HL-60 (cell line): ENCODE data around the gene ZSCAN12.

ENCODE experiments used
- CTCF ChIP-seq: IDR thresholded peaks from one replicate; pipeline ENCODE4 v1.5.1; 2011; ENCODE audit warnings: low read length, control low read depth, inconsistent platforms; ENCODE audit not compliant: insufficient read depth
- GABPA ChIP-seq: IDR thresholded peaks from 2 replicates; pipeline ENCODE4 v1.6.1; 2012; ENCODE audit warnings: low read depth
- POLR2AphosphoS5 ChIP-seq: IDR thresholded peaks from 2 replicates; pipeline ENCODE4 v1.6.1; 2012; ENCODE audit warnings: low read depth
- SPI1 ChIP-seq: IDR thresholded peaks from 2 replicates; pipeline ENCODE4 v1.6.1; 2012; ENCODE audit warnings: low read depth, mild to moderate bottlenecking, borderline replicate concordance
- TF ChIP-seq, protein P1 (sequence below): IDR thresholded peaks from 2 replicates; pipeline ENCODE4 v1.6.1; 2012; ENCODE audit warnings: low read depth; ENCODE audit not compliant: insufficient replicate concordance

DNA sequence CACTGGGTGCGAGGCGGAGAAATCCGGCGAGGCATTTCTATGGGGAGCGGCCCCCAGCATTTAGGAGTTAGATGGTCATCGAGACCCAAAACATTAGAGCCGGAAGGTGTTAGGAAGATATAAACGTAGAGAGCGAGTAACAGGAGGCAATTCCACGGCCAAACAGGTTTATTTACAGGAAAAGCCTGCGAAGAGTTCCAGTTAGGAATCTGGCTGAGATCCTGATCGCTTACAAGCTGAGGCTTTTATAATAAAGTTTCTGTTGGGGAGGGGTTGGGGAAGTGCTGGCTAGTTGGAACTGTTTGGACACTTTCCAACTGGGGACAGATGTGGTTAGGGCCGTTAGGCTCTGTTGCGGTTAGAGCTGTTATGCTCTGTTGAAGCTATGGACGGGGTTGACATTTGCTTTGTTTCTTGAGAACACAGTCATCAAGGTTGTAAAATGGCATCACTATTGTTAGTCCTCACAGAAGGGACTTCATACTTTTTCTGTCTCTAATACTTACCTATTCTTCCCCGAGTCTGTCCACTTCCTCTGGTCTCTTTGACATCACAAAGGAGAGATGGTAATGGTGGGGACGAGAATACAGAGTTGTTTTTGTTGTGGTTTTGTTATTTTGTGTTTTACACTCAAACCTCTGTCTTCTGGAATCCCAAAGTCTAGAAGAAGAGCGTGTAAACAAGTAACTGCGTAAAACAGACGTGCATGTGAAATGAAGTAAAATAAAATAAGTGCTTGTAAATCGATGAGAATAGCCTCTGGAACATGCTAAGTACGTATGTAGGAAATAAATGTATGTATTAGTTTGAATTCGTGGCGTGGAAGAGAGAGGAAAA, 63.0 kb downstream of the ZSCAN12 start:
- no peak for TF ChIP-seq CTCF
- TF ChIP-seq, protein P1, sequence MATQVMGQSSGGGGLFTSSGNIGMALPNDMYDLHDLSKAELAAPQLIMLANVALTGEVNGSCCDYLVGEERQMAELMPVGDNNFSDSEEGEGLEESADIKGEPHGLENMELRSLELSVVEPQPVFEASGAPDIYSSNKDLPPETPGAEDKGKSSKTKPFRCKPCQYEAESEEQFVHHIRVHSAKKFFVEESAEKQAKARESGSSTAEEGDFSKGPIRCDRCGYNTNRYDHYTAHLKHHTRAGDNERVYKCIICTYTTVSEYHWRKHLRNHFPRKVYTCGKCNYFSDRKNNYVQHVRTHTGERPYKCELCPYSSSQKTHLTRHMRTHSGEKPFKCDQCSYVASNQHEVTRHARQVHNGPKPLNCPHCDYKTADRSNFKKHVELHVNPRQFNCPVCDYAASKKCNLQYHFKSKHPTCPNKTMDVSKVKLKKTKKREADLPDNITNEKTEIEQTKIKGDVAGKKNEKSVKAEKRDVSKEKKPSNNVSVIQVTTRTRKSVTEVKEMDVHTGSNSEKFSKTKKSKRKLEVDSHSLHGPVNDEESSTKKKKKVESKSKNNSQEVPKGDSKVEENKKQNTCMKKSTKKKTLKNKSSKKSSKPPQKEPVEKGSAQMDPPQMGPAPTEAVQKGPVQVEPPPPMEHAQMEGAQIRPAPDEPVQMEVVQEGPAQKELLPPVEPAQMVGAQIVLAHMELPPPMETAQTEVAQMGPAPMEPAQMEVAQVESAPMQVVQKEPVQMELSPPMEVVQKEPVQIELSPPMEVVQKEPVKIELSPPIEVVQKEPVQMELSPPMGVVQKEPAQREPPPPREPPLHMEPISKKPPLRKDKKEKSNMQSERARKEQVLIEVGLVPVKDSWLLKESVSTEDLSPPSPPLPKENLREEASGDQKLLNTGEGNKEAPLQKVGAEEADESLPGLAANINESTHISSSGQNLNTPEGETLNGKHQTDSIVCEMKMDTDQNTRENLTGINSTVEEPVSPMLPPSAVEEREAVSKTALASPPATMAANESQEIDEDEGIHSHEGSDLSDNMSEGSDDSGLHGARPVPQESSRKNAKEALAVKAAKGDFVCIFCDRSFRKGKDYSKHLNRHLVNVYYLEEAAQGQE = no peak
- TF ChIP-seq GABPA = no peak; the same call in 1 of the 2 replicates
- peak; percentile 1; the same call in 1 of the 2 replicates for TF ChIP-seq POLR2AphosphoS5
- TF ChIP-seq SPI1 = peak; percentile 89
